Activated T-cell treated with anti-CD3 and anti-CD28 coated beads for 4 hours (primary cell): Measurements from ENCODE around the gene ZMIZ1.

Experiments
- DNase-seq: peaks from one replicate; pipeline ENCODE4 v3.0.0-alpha.2; 2020

Gene ZMIZ1

GRCh38 chr10:79053481-79054202, 15.1 kb upstream of the ZMIZ1 start:
- no peak for DNase-seq

- DNase-seq = no peak
Measured at GRCh38 chr10:79054203-79055099, 14.3 kb upstream of the ZMIZ1 start.

- no peak for DNase-seq
Measured at GRCh38 chr10:79055100-79055782, 13.5 kb upstream of the ZMIZ1 start.

GRCh38 chr10:79055892-79056291, 12.9 kb upstream of the ZMIZ1 start:
- DNase-seq = no peak

- DNase-seq = no peak
Measured at GRCh38 chr10:79056361-79056735, 12.4 kb upstream of the ZMIZ1 start.

- DNase-seq = no peak
Measured at GRCh38 chr10:79056736-79057391, 11.9 kb upstream of the ZMIZ1 start.

GRCh38 chr10:79057481-79058275, 11.1 kb upstream of the ZMIZ1 start:
- DNase-seq = no peak

GRCh38 chr10:79058899-79059841, 9.6 kb upstream of the ZMIZ1 start:
- DNase-seq = no peak

- DNase-seq = no peak
Measured at GRCh38 chr10:79059859-79060379, 8.8 kb upstream of the ZMIZ1 start.

- DNase-seq = no peak
Measured at GRCh38 chr10:79060641-79061255, 8.0 kb upstream of the ZMIZ1 start.

GRCh38 chr10:79061441-79062315, 7.1 kb upstream of the ZMIZ1 start:
- DNase-seq = no peak

GRCh38 chr10:79063071-79063491, 5.7 kb upstream of the ZMIZ1 start:
- DNase-seq = no peak

GRCh38 chr10:79063661-79064492, 4.9 kb upstream of the ZMIZ1 start:
- no peak for DNase-seq

GRCh38 chr10:79065091-79065551, 3.6 kb upstream of the ZMIZ1 start:
- no peak for DNase-seq

GRCh38 chr10:79065853-79066252, 2.9 kb upstream of the ZMIZ1 start:
- no peak for DNase-seq

- DNase-seq = no peak
Measured at GRCh38 chr10:79066411-79067240, 2.1 kb upstream of the ZMIZ1 start.
